ENCODE measurements around the gene SLC16A12.
"Not testable (repeated sequence)": the region's sequence is repeated elsewhere in the genome, so short reads cannot be mapped to it uniquely, and the experiment has no call there.

Gene SLC16A12

GRCh38 chr10:89414879-89415821, 120.2 kb downstream of the SLC16A12 start:
- no peak for DNase-seq

DNA sequence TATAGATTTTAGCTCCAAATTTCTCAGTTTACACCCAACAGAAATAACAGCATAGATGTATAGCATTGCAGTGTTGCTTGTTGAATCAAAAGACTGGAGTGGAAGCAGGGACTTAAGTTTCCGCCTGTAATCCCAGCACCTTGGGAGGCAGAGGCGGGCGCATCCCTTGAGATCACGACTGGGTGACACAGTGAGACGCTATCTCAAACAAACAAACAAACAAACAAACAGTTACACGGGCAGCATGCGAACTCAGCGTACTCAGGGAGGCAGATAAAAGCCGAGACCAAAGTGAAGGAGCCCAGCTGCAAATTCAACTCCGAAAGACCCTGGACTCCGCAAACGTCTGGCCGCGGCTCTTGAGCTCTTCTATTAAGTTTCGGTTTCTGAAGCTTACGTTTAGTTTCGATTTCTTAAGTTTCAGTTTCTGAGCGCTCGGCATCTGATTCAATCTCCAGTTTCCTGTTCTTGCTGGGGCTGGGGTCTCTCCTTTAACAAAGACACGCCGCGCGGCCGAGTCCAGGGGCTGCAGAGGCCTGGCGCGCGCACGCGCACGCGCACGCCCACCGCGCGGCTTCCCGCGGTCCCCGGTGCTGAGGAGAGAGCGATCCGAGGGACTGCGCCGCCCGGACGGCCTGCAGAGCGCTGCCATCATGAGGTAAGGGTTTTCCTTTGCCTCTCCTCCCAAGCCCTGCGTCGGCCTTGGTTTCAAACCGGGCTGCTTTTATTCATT, 121.1 kb downstream of the SLC16A12 start, which contains the start of gene IFIT5:
IFIT5 (plus strand) TSS at position 423 of the 733 bp plus-strand sequence; CDS start at position 654, 231 bp downstream.
- peak; percentile 70 for DNase-seq

- no peak for DNase-seq
Measured at GRCh38 chr10:89413398-89413912, 121.9 kb downstream of the SLC16A12 start.

GRCh38 chr10:89412276-89412675, 123.1 kb downstream of the SLC16A12 start:
- DNase-seq: not testable (repeated sequence)

- not testable (repeated sequence) for DNase-seq
Measured at GRCh38 chr10:89411135-89411534, 124.3 kb downstream of the SLC16A12 start.

- DNase-seq: not testable (repeated sequence)
Measured at GRCh38 chr10:89410551-89410950, 124.8 kb downstream of the SLC16A12 start.

DNA sequence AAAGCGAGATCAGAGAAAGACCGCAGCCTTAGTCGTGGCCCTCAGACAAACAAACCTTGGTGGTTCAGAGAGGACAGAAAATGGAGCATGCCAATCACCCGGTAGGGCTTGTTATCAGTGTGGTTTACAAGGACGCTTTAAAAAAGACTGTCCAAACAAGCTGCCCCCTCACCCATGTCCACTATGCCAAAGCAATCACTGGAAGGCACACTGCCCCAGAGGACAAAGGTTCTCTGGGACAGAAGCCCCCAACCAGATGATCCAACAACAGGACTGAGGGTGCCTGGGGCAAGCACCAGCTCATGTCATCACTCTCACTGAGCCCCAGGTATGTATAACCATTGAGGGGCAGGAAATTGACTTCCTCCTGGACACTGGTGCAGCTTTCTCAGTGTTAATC, 126.1 kb downstream of the SLC16A12 start:
- DNase-seq: not testable (repeated sequence)

DNA sequence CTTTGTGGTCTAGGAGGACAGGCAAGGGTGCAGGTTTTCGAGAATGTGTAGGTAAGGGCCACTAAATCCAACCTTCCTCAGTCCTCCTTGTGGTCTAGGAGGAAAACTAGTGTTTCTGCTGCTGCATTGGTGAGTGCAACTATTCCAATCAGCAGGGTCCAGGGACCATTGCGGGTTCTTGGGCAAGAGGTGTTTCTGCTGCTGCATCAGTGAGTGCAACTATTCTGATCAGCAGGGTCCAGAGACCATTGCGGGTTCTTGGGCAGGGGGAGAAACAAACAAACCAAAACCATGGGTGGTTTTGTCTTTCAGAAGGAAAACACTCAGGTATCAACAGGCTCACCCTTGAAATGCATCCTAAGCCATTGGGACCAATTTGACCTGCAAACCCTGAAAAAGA, 127.6 kb downstream of the SLC16A12 start:
- not testable (repeated sequence) for DNase-seq

- DNase-seq: not testable (repeated sequence)
Measured at GRCh38 chr10:89406178-89406577, 129.2 kb downstream of the SLC16A12 start.

DNA sequence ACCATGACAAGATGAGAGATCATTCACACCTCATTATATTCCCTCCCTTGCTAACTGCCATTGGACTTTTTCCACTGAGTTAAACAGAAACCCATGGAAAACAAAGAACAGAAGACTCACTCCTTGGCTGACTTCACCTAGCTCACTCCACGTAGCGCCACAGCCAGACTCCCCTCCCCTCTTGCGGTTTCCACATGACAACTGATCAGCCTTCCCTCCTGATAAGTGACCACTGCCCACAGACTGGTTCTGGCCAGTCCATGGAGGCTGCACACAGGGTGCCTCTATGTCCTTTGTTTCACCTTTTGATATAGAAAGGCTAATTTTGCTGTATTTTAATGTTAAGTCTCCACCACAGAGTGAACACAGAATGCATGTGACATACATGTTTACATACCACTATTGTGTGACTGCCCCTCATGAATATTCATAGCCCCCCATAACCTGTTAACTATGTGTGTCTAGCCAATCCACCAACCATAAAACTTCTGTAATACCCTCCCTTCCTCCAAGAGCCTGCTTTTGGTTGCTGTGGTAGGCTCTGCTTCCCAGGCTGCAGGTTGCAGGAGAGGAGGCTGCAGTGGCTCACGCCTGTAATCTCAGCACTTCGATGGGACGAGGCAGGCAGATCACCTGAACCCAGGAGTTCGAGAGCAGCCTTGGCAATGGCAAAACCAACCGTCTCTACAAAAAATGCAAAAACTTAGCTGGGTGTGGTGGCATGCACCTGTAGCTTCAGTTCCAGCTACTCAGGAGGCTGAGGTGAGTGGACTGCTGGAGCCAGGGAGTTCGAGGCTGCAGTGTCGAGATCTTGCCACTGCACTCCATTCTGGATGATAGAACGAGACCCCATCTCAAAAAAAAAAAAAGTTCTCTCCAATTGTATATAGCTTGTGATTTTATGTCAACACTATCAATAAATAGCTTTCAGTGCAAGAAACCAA, 131.0 kb downstream of the SLC16A12 start:
- no peak for DNase-seq

DNA sequence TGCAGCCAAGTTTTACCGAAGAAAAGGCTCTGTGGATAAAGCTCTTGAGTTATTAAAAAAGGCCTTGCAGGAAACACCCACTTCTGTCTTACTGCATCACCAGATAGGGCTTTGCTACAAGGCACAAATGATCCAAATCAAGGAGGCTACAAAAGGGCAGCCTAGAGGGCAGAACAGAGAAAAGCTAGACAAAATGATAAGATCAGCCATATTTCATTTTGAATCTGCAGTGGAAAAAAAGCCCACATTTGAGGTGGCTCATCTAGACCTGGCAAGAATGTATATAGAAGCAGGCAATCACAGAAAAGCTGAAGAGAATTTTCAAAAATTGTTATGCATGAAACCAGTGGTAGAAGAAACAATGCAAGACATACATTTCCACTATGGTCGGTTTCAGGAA, 132.4 kb downstream of the SLC16A12 start:
- DNase-seq: no peak

GRCh38 chr10:89399956-89400355, 135.4 kb downstream of the SLC16A12 start:
- DNase-seq: no peak

GRCh38 chr10:89398003-89398749, 137.2 kb downstream of the SLC16A12 start:
- DNase-seq: no peak

- DNase-seq: no peak
Measured at GRCh38 chr10:89395141-89395540, 140.3 kb downstream of the SLC16A12 start.

GRCh38 chr10:89393898-89394297, 141.5 kb downstream of the SLC16A12 start:
- DNase-seq: no peak

GRCh38 chr10:89392974-89393373, 142.4 kb downstream of the SLC16A12 start:
- no peak for DNase-seq

GRCh38 chr10:89391907-89392756, 143.3 kb downstream of the SLC16A12 start, which contains the start of gene IFIT1:
IFIT1 (plus strand) TSS chr10:89392623; CDS start chr10:89392713, 90 bp downstream.
- DNase-seq: peak; percentile 26

DNA sequence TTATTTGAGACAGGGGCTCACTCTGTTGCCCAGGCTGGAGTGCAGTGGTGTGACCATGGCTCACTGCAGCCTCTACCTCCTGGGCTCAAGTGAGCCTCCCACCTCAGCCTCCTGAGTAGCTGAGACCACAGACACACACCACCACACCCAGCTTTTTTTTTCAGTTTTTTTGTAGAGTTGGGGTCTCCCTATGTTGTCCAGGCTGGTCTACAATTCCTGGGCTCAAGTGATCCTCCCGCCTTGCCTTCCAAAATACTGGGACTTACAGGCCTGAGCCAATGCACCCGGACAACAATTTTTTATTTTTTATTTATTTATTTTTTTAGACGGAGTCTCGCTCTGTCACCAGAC, 144.2 kb downstream of the SLC16A12 start:
- not testable (repeated sequence) for DNase-seq

GRCh38 chr10:89390476-89391225, 144.7 kb downstream of the SLC16A12 start:
- no peak for DNase-seq

DNA sequence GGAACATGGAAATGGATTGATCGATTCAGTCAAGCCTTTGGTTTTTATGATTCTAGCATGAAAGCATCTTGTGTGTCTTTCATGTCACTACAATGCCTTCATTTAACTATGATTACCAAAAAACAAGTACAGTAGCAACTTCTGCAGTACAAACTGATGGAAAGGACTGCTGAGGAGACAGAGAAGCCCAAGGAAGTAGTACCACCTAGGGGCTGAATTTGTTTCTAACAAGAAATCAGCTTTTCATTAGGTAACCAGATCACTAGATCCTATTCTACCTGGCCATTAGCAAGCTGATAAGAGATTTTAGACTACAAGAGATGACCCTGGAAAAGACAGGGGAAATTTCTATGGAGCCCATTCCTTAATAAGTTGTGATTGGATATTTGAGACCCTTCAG, 146.1 kb downstream of the SLC16A12 start:
- no peak for DNase-seq

All from NCI-H1048 (cell line).